Activated CD8-positive, alpha-beta memory T cell treated with anti-CD3 and anti-CD28 coated beads, Interleukin-2, amount 50 U/mL, for 24 hours (primary cell): ENCODE results near the gene ARX.

Experiments used
- DNase-seq: peaks from one replicate; pipeline ENCODE4 v3.0.0-alpha.2; 2020; ENCODE audit errors: extremely low read depth

ARX gene

GRCh38 chrX:25015486-25016360 lies at the start of gene ARX:
TSS of gene ARX (minus strand) at chrX:25015965. CDS start at chrX:25015737, 228 bp downstream.
- DNase-seq, result no peak

GRCh38 chrX:25059273-25059672 lies 43.5 kb upstream of the ARX start:
- DNase-seq, result no peak

- no peak for DNase-seq
Observed at GRCh38 chrX:25052798-25053534, 37.2 kb upstream of the ARX start.

- no peak for DNase-seq
Observed at GRCh38 chrX:25049971-25050370, 34.2 kb upstream of the ARX start.

GRCh38 chrX:25049357-25049756 lies 33.6 kb upstream of the ARX start:
- no peak for DNase-seq

- DNase-seq, result no peak
Observed at GRCh38 chrX:25048178-25048577, 32.4 kb upstream of the ARX start.

GRCh38 chrX:25043192-25043591 lies 27.4 kb upstream of the ARX start:
- no peak for DNase-seq

GRCh38 chrX:25039036-25039435 lies 23.3 kb upstream of the ARX start:
- DNase-seq, result no peak

- no peak for DNase-seq
Observed at GRCh38 chrX:25034889-25035288, 19.1 kb upstream of the ARX start.

GRCh38 chrX:25029288-25029825 lies 13.6 kb upstream of the ARX start:
- DNase-seq, result no peak

GRCh38 chrX:25028726-25029125 lies 13.0 kb upstream of the ARX start:
- DNase-seq, result no peak

- no peak for DNase-seq
Observed at GRCh38 chrX:25026576-25026975, 10.8 kb upstream of the ARX start.

GRCh38 chrX:25025615-25026014 lies 9.8 kb upstream of the ARX start:
- DNase-seq, result no peak

GRCh38 chrX:25023908-25024307 lies 8.1 kb upstream of the ARX start:
- DNase-seq, result no peak

GRCh38 chrX:25022499-25023325 lies 6.9 kb upstream of the ARX start:
- no peak for DNase-seq

- DNase-seq, result no peak
Observed at GRCh38 chrX:25020905-25021449, 5.2 kb upstream of the ARX start.

GRCh38 chrX:25020391-25020904 lies 4.7 kb upstream of the ARX start:
- no peak for DNase-seq

- DNase-seq, result no peak
Observed at GRCh38 chrX:25019707-25020390, 4.1 kb upstream of the ARX start.

- no peak for DNase-seq
Observed at GRCh38 chrX:25018682-25019081, 2.9 kb upstream of the ARX start.

- no peak for DNase-seq
Observed at GRCh38 chrX:25017667-25018247, 2.0 kb upstream of the ARX start.
